OCI-LY3 (cell line): ENCODE results near the gene PIRT.

Source experiments
- EZH2phosphoT487 ChIP-seq: fragments of 200-600 bp; shearing (Covaris generic); IDR thresholded peaks from 2 replicates; pipeline ENCODE4 v1.6.1; 2018; ENCODE audit warnings: antibody characterized with exemption, mixed run types, low read depth
- TF ChIP-seq, protein P1 (sequence below): fragments of 200-600, 300-600 bp; sonication (generic); IDR thresholded peaks from 2 replicates; pipeline ENCODE4 v1.5.1; 2014; ENCODE audit warnings: antibody characterized with exemption, low read length, low read depth

DNA sequence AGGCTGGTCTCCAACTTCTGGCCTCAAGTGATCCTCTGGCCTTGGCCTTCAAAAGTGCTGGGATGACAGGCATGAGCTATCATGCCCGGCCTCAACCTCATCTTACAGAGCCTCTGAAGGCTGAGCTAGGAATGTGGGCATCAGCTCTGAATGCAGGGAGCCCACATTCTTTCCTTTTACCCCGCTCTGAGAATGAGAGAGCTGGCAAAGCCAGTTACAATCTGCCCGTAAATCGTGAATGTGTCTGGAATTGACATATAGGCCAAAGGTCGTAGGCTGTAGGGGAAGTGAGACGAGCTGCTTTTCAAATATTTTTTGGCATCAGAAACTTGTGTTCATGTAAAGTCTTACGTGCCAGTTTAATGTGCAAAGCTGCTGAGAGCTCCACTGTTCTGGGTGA is 38.5 kb downstream of the PIRT start:
- TF ChIP-seq, protein P1, sequence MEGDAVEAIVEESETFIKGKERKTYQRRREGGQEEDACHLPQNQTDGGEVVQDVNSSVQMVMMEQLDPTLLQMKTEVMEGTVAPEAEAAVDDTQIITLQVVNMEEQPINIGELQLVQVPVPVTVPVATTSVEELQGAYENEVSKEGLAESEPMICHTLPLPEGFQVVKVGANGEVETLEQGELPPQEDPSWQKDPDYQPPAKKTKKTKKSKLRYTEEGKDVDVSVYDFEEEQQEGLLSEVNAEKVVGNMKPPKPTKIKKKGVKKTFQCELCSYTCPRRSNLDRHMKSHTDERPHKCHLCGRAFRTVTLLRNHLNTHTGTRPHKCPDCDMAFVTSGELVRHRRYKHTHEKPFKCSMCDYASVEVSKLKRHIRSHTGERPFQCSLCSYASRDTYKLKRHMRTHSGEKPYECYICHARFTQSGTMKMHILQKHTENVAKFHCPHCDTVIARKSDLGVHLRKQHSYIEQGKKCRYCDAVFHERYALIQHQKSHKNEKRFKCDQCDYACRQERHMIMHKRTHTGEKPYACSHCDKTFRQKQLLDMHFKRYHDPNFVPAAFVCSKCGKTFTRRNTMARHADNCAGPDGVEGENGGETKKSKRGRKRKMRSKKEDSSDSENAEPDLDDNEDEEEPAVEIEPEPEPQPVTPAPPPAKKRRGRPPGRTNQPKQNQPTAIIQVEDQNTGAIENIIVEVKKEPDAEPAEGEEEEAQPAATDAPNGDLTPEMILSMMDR, result no peak
- TF ChIP-seq EZH2phosphoT487, result no peak
